CD4-positive, alpha-beta T cell treated with Interleukin-17A for 4 hours (primary cell): Measurements from ENCODE around the gene NT5DC3.

Source experiments
- DNase-seq: peaks from one replicate; pipeline ENCODE4 v3.0.0-alpha.2; 2020; ENCODE audit warnings: mixed read lengths

The NT5DC3 gene

GRCh38 chr12:103808239-103808880, 32.7 kb downstream of the NT5DC3 start:
- DNase-seq = no peak

- DNase-seq = no peak
These were observed 33.3 kb downstream of the NT5DC3 start for GRCh38 chr12:103807561-103808238.

GRCh38 chr12:103806803-103807202, 34.2 kb downstream of the NT5DC3 start:
- no peak for DNase-seq

DNA sequence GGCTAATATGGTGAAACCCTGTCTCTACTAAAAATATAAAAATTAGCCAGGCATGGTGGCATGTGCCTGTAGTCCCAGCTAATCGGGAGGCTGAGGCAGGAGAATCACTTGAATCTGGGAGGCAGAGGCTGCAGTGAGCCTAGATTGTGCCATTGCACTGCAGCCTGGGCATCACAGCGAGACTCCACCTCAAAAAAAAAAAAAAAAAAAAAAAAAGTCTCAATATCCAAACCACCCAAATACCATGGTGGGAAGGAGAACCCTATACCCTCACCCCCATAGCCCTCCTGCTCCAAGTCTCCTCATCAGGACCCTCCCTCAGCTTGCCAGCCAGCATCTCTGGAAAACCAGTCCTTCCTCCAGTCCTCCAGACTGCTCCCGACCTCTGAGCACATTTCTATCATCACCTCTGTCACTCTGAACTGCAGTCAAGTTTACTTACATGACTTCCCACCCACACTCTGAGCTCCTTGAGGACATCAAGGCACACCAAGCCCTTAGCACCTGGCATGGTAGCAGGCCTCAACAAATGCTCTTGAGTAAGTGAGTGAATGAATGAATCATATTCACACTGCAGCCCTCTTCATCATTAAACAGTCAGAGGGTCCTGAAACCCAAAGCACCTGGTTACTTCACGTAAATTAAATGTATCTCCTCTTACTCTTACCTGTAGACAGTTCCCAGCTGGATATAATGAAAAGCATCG, 35.2 kb downstream of the NT5DC3 start:
- no peak for DNase-seq

GRCh38 chr12:103803847-103804246, 37.2 kb downstream of the NT5DC3 start:
- no peak for DNase-seq

GRCh38 chr12:103802586-103802886, 38.5 kb downstream of the NT5DC3 start:
- no peak for DNase-seq

DNA sequence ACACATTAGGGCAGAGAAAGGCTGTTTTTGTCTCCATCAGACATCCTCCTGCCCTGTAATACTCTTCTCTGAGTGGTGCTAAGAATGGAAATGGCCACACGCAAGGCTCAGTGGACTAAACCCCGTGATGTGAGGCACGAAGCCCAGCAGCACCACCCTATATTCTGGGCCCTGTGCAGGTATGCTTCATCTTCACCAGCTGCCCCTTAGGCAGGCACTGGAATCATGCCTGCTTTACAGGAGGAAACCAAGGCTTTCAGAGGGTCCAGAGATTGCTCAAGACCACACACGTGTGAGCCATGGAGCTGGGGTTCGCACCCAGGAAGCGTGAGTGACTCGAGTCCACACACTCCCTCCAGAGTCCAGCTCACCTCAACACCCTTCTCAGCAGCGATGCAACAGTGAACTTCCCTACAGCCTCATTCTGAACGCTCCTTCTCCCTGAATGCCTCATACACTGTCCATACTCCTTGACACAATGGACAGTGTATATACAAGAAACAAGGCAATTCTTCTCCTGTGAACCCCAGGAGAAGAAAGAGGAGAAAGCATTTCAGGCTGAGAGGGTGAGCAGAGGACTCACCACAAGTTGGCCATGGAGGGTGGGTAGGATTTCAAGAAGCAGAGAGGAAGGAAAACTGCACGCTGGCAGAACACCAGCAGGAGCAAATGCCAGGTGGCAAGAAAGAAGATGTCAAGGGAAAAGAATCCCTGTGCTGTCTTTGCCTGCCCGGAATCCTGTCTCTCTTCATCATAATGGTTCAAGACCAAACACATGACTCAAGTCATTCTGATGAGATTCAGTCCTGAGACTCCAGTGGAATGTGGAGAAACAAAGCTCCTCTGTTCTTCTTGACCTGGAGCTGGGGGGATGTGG, 39.1 kb downstream of the NT5DC3 start:
- no peak for DNase-seq

GRCh38 chr12:103799857-103800771, 40.9 kb downstream of the NT5DC3 start:
- no peak for DNase-seq

DNA sequence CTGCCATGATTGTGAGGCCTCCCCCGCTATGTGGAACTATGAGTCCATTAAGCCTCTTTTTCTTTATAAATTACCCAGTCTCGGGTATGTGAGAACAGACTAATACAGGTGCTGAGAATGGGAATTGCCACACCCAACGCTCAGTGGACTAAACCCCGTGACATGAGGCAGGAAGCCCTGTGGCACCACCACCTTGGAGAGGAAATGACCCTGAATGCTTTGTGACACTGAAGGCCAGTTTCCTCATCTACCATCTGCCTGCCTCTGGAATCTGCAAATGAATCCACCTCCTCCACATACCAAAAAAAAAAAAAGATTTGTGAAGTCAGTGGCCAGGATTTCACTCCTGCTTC, 41.6 kb downstream of the NT5DC3 start:
- DNase-seq = no peak

GRCh38 chr12:103798586-103798985, 42.4 kb downstream of the NT5DC3 start:
- no peak for DNase-seq

DNA sequence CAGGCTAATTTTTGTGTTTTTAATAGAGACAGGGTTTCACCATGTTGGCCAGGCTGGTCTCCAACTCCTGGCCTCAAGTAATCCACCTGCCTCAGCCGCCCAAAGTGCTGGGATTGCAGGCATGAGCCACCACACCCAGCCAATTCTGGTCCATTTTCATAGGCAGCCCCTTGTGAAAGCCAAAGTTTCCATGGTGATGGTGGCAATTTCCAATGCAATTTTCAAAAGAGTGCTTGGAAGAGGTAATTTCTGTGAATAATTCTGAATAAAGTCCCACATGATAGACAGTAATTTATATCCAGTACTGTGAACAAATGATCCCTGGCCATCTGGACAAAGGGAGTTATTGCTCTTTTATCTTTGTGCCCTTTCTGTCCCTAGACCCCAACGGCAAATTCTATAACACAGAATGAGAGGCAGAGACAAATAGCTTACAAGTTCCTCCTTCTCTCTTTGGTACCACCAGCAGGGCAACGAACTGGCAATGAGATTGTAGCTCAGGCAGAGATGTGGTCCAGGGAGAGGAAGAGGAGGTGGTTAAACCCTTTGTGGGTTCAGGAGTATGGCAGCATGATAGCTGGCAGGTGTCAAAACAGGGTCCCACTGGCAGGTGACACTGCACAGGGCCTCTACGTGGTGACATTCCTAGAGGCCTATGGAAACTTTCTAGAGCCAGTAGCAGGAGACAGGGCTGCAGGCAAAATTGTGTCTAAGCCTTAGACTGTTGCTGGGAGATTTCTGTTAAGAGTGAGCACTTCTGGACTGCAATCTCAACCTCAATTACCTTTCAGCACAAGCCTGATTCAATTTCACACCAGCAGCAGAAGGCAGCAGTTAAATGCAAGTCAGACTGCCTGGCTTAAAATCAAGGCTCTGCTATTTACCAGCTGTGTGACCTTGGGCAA, 46.5 kb downstream of the NT5DC3 start:
- DNase-seq = no peak

- no peak for DNase-seq
These were observed 47.5 kb downstream of the NT5DC3 start for GRCh38 chr12:103793512-103794045.

DNA sequence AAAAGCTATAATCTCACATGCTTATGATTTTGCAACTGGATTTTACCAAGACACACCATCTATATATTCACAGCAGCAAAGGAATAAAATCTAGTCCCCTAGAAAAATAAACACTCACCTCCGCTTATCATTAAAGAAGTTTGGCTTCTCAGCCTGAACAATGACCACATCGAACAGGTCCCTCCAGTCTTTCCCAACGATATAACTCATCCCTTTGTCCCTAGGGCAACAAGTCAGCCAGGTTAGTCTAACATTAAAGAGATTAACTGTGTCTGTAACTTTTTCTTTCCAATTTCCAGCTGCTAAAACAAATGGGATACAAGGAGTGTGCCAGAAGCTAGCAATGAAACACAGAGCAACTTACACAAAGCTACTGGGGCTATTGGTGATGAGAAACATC, 48.0 kb downstream of the NT5DC3 start:
- DNase-seq = no peak

- DNase-seq = no peak
These were observed 49.6 kb downstream of the NT5DC3 start for GRCh38 chr12:103791350-103791920.

- no peak for DNase-seq
These were observed 54.8 kb downstream of the NT5DC3 start for GRCh38 chr12:103786201-103786600.

DNA sequence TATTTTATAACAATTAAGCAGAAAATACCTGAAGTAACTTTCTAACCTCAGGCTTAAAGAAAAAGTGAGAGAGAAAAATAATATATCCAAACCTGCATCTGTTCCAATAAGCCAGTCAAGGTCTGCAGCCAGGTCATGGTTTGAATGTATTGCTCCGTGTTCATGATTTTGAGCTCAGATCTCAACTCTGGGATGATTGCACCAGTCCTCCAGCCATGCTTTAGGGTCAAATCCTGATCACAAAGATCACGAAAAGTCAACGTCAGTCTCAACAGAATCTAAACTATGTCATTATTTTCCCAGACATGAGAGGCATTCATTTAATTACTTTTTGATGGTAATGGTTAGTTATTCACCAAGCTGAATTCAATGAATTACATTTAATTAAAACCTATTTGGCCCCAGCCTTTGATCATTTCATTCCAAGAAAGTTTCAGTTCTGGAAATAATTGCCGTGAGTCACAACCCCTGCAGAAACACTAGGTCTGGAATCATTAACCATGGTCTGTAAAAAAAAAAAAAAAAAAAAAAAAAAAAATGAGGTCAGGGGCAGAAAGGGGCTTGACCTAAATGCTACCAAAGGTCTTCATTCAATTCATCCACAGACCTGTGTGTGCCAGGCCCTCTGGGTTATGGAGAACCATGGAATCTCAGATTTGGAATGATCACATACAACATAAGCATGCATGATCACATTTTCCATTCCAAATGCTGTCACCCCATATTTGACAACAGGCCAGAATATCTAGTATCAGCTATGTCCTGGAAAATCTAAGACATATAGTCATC, 55.6 kb downstream of the NT5DC3 start:
- DNase-seq = no peak

DNA sequence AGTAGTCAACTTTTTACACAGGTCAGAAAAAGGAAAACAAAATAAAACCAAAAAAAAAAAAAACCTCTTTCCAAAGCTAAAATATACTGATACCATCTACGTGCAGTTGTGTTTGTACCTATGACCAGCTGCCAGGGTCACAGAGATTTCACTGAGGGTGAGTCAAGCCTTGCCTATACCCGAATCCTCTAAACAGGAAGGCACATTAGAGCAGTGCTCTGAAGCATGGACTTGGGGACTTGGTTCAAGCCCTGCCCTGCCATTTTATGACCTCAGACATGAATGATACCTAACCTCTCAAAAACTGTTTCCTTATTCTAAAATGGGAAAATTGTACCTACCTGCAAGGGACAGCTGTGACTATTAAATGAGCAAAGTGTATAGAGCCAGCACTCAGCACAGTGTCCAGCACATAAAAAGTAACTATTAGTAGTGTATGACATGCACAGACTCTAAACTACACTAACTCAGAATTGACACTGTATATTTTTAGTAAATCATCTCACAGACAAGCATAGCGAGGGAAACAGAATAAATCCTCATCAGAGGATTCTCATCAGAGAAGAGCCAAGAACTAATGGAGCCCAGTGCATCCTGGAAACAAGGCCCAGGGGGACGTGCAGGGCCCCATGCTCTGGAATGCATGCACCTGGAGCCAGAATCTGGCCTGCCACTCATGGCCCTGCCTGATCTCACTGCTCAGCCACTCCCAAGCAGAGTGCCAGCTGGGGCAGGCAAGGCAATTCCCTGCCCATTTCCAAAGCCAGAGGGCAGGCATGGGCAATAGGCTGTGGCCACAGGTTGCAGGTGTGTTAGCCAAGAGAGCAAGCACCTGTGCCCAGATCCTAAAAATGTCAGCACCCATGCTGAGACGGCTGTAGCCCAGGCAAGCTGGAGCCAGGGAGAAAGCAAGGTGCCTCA, 57.0 kb downstream of the NT5DC3 start:
- no peak for DNase-seq

DNA sequence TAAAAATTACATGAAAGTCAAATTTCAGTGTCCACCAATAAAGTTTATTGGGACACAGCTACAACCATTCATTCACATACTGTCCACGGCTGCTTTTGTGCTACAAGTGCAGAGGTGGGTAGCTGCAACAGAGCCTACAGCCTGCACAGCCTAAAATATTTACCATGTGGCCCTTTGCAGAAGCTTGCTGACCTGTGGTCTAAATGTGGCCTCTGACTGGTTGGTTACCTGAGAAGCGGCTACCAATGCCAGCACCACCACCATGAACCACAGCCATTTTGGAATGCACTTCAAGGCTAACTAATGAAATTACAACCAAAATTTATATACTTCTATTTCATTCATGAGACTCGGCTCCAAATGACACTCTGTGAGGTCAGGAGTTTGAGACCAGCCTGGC, 58.6 kb downstream of the NT5DC3 start:
- no peak for DNase-seq

- DNase-seq = no peak
These were observed 60.0 kb downstream of the NT5DC3 start for GRCh38 chr12:103780992-103781391.
